MV-4-11 (cell line): Measurements from ENCODE around the gene IL1RL2.

Experiments used
- DNase-seq: peaks from one replicate; lab custom pipeline; 2025; lab: John Stamatoyannopoulos, UW

Gene IL1RL2

DNA sequence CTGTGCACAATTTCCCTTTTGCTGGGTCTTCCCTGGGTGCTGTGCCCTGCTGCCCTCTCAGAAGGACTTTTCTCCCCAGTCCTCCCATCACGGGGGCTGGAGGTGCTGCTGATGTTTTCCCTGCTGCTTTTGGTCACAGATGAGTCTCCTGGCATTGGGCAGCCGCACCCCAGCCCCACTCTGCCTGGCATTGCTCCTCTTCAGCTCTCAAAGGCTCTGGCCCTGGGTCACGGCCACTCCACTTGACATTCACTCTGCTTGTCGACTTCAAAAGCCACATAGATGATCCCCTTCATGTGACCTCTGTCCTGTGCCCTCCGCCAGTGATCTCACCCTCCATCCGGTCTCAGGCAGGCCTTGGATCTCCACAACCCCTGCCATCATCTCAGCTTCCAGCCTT is 81.0 kb downstream of the IL1RL2 start:
- no peak for DNase-seq

DNA sequence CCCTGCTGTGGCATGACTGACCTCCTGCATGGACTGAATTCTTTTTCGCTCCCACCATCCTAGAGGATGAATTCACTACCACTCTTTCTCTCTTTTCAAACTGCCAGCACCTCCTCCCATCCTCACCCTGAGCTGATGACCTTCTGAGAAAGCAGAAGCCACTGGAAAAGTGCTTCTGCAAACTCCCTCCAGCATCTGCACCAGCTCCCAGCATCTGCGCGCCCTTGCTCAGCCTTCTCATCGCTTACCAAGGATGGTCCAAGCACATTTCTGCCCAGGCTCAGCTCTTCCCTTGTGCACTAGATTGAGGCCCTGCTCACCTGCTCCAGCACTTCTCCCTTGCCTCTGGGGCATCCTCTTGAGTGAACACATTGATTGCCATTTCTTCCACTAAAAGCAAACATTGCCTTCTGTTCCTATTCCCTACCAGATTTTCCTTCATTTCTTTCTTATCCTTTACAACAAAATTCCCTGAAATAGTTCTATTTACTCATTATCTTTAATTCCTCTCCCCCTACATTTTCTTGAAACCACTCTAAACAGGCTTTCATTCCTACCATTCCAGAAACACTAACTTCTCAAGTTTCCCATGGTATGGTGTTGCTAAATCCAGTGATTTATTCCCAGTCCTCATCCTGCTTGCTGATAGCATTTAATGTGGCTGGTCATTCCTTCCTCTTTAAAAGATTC is 81.8 kb downstream of the IL1RL2 start:
- DNase-seq: peak; percentile 18

DNA sequence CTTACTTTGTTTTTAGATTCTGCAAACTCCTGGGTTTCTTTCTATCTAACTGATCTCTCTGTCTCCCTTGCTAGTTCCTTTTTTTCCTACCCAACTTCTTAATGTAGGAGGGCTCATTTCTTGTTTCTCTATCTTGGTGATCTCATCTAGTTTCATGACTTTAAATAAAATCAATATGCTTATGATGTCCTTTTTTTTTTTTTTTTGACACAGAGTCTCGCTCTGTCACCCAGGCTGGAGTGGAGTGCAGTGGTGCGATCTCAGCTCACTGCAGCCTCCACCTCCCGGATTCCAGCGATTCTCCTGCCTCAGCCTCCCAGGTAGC is 82.3 kb downstream of the IL1RL2 start:
- DNase-seq: peak; percentile 81

DNA sequence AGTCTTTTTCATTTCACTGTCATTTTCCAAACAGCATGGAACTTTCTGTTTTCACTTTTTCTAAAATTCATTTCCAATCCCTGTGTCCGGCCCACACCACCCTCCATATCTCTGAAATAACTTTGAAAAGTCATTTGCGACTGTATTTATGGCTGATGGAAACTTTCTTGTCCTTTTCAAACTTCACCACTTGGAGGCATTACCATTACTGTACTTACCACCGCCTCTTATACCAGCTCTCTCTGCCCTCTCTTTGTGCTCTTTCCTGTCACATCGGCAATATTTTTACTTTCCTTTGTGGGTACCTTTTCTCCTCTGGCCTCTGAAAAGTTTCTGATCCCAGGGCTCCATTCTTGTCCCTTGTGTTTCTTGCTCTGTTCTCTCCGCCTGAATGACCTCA is 85.0 kb downstream of the IL1RL2 start:
- DNase-seq: no peak

DNA sequence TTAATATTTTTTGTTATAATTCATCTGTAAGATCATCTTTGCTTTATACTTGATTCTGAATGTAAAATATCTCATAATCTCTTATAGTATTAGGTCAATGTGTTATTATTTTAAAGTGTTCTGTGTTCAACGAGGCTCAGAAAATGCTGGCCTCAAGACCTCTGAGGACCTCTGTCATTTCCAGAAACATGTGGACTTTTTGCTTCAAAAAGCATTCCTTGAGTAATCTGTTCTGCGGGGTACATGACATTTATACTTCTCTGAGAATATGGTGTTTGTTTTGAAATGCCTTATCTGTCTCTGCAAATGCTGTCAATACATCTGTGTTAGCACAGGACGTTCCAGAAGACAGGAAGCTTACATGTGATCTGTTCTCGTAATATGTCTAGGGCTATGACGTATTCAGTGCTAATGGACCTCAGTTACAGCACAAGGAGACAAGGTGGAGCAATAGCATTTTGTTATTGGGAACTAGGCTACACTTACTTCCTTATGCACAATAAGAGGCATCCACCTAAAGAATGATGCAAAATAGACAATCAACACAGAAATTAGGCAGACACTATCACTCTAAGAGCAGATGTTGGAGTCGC is 86.9 kb downstream of the IL1RL2 start:
- DNase-seq: no peak

DNA sequence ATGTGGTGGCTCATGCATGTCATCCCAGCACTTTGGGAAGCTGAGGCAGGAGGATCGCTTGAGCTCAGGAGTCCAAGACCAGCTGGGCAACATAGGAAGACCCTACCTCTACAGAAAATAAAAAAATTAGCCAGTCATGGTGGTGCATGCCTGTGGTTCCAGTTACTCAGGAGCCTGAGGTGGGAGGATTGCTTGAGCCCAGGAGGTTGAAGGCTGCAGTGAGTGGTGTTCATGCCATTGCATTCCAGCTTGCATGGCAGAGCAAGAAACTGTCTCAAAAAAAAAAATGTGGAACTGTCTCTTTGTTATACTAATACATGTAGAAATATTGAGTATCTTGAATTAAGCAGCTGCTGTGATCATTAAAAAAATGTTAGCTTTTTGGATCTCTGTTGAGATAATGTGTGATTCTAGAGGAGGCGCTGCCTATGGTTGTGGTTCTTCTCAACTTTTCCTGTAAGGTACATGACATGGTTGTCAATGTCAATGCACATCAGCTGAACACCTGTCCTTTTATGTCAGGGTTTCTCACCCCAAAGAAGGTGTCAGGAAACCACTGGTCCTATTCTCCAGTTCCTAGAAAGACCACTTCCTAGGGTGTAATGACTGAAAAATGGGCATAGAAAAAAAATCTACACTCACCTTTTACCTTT is 89.9 kb downstream of the IL1RL2 start:
- DNase-seq: no peak

DNA sequence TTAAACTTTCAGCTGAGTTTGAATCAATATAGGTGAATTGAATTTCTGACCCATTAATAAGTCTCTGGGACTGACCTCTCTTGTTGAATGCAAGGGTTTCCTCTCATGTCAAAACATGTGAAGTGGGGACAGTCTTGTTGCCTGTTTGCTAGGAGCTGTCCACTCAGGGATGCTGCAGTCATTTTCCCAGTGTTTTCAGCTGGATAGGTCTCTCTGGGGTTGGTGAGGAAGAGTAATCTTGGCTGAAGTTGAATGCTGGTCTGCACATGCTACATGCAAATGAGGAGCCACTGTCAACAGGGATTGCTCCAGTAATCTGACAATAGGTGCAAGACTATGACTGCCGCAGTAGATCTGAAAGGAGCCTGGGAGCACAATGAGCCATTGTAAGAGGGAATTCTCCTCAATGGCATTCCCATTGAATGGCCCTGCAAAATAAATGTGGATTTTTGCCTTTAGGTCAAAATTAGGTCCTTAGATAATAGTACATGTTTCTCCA is 90.4 kb downstream of the IL1RL2 start:
- DNase-seq: no peak

DNA sequence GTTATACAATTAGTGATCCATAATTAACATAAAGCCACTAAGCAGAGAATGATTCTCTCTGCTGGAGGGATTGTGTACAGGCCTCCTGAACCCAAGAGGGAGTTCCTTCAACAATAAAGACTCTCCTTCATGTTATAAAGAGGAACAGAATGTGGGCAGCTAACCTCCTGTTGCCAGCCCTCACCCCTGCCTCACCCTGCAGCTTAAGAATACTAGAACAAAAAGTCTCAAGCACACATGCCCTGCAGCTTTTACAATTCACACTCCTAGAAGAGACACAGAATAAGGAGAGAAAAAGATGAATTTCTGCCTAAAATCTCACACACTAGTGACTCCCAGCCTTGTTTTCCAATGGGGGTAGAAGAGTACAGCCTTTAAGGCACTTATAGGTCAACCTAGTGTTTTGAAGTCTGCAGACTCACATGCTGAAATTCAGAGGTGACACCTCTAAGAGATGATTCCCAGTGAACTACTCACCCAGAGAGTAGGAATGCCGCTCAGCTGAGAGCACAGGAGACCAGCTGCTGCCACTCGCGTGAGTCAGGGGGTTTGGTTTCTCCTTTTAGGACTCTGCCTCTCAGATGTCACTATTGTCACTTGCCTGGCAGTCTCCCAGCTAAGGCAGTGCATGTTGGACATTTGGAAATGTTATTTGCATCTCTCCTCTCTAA is 92.0 kb downstream of the IL1RL2 start:
- DNase-seq: peak; percentile 67

DNA sequence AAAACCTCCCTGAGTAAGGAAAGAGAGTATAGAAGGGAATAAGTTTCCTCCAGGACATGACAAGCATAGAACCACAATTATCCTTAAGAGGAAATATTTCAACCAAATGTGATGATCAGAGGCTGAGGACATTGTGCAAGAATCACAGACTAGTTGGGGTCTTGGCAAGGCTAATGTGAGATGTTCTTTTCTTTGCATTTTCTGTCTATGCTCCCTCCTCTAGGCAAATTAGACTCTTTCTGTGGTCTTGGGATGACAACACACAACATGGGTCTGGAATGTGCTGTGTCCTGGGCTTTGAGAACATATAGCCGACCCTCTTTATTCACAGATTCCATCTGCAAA is 92.5 kb downstream of the IL1RL2 start:
- no peak for DNase-seq

DNA sequence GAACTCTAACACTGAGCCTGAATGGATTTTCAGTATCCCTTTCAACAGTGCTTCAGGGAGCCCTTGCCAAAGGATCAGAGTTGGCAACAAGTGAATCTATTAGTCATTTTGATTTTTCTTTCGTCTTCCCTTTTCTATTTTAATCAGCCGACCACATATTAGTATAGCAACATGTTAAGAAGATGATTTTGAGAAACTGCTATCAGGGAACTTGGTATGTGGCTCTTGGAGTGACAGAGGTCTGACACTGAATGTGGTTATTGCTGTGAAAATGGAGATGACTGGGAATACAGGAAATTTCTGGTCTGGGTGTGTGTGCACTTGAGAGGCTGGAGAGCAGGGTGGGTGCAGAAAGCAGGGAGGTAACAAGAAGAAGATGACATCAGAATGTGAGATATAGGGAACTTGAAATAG is 95.9 kb downstream of the IL1RL2 start:
- DNase-seq: peak; percentile 78

DNA sequence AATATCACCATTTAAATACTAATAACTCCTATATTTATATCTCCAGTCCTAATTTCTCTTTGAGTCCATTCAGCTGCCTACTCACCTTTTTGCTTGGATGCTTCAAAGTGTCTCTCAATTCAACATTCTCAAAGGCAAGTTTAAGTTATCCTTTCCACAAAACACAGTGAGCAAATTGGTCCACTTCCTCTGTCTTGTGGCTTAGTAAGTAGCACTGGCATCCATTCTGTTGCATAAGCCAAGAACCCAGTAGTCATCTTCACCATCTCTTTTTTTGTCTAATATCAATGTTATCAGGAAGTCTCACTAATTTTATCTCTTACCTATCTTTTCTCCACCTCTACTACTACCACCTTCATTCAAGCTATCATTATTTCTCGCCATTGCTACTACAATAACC is 97.2 kb downstream of the IL1RL2 start:
- peak; percentile 80 for DNase-seq

DNA sequence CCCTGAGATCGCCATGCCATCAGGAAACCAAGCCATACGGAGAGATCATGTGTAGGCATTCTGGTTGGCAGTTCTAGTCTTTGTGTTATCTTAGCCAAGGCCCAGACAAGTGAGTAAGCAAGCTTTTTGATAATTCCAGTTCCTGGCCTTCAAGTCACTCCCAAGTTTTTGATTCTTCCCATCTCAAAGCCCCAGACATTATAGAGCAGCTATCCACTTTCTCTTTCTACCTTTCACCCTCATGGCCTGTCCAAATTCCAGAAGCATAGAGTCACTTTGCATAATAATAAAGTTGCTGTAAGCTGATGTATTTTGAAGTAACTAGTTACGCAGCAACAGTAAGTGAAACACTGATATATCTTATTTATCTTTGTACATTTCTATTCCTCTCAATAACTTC is 97.8 kb downstream of the IL1RL2 start:
- DNase-seq: no peak

DNA sequence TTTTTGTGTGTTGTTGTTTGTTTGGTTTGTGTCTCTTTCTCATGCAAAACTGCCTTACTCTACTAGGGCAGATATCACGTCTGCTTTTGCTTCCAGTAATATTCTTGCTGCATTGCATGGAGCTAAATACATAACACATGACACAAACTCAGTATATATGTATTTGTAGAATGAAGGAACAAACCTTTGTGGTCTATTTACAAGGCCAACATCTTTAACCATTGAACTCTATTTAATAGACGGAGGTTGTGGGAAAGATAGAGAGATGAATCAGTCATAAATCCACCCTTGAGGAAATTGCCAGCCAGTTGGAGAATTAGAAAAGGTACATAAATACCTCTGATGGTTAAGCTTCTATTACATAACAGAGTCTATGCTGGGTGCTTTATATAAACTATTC is 98.5 kb downstream of the IL1RL2 start:
- DNase-seq: no peak

DNA sequence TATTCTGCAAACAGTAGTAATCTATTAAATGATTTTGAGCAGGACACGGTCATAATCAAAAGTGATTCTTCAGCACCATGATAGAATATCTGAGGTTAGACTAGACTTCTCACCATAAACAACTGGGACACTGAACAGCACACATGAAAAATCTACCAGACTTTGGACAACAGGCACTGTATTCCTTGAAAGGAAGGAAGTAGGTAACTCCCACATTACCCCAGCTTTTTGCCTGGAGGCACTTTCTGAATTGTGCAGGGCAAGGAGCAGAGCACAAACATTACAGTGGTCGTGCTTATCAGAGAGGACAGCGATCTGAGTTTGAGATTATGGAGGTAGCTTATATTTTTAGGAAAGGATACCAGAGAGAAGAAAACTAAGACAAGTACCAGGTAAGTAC is 99.2 kb downstream of the IL1RL2 start:
- DNase-seq: no peak

DNA sequence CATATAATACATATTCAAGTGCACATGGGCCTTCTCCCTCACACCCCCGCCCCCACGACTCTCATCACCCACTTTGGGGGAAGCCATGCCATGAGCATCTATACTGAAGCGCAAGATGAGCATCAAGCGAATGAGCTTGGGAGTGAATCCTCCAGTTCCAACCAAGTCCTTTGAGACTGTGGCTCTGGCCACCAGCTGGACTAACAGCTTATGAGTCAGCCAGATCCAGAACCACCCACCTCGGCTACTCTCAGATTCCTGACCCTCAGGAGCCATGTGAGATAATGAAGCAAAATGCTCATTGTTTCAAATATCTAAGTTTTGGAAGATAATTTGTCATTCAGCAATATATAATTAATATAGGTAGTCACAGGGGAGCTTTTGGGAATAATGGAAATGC is 102.3 kb downstream of the IL1RL2 start:
- DNase-seq: no peak
